ELR (cell line): Measurements from ENCODE around the gene ZNF292.
"Not testable (repeated sequence)": the region's sequence is repeated elsewhere in the genome, so short reads cannot be mapped to it uniquely, and the experiment has no call there.

ENCODE experiments used
- DNase-seq: peaks from one replicate; pipeline ENCODE4 v3.0.0-alpha.2; 2015; ENCODE audit warnings: low read depth

ZNF292 gene

DNA sequence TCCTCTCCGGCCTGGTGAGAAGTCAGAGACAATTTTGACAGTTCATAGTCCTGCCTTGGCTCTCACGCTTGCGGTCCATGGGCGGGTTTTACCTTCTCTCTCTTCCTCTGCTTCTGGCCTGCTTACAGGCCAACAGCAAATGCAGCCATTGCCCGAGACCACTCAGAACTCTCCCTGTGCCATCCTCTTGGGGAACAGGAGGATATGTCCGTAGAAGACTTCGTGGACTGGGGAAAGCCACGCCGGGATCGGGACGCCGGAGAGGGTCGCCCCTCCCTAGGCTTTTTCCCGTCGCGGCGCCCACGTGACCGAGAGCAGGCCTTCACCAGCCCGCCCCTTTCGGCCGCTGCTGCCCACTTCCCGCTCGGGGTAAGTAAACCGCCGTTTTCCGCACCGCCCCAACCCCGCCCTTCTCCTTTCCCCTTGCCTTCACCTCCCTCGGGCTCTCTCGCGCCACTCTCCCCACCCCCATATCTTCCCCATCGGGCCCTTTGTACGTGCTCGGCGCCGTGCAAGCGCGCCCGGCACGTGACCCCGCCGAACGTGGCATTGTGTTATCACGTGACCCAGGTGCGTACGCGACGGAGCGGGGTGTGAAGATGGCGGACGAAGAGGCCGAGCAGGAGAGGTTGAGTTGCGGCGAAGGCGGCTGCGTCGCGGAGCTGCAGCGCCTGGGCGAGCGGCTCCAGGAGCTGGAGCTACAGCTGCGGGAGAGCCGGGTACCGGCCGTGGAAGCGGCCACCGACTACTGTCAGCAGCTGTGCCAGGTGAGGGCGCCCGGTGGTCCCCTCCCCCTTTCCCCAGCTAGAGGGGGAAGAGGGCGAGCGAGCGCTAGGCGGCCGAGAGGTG lies at the start of gene ZNF292:
TSS of gene ZNF292 (plus strand) at position 573 of the 849 bp plus-strand sequence. CDS start at position 600, 27 bp downstream.
- DNase-seq, result peak; percentile 99

DNA sequence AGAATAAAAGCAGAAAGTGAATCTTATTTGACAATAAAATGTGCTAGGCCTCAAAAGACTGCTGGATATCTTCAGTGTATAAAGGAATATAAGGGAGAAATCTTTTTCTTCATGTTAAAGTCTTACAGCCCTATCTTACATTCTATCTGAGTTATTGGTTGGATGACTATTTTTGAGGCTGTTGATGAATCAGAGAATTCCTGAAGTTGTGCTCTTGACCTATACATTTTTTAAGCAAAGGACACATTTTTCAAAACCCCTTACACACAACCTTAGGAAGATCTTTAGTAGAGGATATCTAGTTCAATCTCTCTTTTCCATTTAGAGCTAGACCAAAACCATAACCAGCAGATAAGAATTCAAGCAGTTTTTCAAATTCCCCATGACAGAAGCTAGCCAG lies 49.5 kb upstream of the ZNF292 start:
- DNase-seq, result peak; percentile 76

DNA sequence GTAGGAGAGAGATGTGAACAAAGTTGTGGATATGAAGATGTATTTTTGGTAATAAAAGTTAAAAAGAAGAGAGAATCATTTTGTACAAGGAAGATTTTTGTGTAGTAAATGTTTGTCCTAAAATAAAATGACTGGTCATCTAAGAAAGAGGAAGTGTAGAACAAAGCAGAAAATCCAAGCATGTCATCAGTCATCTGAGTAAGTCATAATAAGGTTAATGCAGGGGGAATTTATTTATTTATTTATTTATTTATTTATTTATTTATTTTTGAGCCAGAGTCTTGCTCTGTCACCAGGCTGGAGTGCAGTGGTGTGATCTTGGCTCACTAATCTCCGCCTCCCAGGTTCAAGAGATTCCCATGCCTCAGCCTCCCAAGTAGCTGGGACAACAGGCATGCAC lies 44.7 kb upstream of the ZNF292 start:
- DNase-seq, result no peak

- no peak for DNase-seq
Observed at GRCh38 chr6:87115402-87116135, 39.8 kb upstream of the ZNF292 start.

DNA sequence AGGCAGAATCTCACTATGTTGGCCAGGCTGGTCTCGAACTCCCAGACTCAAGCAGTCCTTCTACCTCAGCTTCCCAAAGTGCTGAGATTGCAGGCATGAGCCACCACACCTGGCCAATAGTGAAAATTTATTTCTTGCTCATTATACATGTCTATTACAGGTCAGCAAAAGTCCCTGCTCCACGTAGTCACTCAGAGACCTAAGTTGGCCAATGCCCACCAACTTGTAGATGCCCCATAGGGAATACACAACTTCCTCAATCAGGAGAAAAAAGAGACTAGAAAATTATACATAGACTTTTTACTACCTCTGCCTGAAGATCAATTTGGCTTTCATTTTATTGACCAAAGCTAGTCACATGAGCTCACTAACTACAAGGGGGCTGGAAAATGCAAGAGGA lies 38.4 kb upstream of the ZNF292 start:
- no peak for DNase-seq

- DNase-seq, result peak; percentile 78
Observed at GRCh38 chr6:87118054-87118453, 37.3 kb upstream of the ZNF292 start.

DNA sequence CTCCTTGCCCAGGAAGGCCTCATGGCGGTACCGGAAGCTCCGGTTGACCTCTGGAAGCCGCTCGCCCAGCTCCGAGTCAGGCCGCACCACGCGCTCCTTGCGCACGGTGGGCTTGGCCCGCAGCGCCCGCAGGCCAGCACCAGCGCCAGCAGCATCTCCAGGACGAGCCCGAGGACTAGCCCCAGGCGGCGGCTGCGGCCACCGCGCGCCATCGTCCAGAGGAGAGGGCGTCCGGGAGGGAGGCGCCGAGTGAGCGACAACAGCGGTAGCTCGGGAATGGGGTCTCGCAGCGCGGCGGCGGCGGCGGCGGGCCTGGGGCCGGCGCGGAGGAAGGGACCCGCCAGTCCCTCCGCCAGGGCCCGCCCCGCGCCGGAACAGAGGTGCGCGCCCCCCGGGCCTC lies 32.9 kb upstream of the ZNF292 start:
- DNase-seq, result no peak

GRCh38 chr6:87124074-87124473 lies 31.3 kb upstream of the ZNF292 start:
- DNase-seq, result no peak

- no peak for DNase-seq
Observed at GRCh38 chr6:87126501-87126900, 28.9 kb upstream of the ZNF292 start.

DNA sequence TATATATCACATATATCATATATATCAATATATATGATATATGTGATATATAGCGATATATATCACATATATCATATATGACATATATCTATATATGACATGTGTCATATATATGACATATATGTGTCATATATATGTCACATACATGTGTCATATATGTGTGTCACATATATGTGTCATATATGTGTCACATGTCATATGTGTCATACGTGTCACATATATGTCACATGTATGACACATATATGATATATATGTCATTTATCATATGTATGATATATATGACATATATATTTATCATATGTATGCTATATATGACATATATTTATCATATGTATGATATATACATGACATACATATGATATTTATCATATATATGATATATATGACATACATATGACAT lies 27.6 kb upstream of the ZNF292 start:
- DNase-seq, result no peak

GRCh38 chr6:87136963-87137362 lies 18.4 kb upstream of the ZNF292 start:
- DNase-seq, result no peak

DNA sequence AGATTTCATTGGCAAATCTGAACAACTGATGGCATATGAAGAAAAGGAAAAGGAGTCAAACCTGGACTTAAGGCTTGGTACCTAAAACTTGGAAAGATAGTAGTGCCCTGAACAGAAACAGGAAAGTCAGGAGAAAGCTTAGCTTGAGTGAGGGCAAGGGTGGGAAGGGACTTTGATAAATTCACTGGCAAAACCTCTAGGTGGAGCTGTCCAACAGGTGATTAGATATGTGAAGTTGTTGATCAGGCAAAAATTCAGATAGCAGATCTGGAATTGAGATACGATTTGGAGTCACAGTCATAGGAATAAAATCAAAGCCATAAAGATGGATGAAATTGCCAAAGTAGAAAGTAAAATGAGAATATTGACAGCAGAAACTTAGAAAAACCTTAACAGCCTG lies 16.1 kb upstream of the ZNF292 start:
- DNase-seq, result peak; percentile 75

DNA sequence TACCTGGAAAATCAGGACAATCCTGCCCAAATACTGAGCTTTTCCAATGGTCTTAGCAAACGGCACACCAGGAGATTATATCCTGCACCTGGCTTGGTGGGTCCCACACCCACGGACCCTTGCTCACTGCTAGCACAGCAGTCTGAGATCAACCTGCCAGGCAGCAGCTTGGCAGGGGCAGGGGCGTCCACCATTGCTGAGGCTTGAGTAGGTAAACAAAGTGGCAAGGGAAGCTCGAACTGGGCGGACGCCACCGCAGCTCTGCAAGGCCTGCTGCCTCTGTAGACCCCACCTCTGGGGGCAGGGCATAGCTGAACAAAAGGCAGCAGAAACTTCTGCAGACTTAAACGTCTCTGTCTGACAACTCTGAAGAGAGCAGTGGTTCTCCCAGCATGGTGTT lies 15.4 kb upstream of the ZNF292 start:
- not testable (repeated sequence) for DNase-seq

DNA sequence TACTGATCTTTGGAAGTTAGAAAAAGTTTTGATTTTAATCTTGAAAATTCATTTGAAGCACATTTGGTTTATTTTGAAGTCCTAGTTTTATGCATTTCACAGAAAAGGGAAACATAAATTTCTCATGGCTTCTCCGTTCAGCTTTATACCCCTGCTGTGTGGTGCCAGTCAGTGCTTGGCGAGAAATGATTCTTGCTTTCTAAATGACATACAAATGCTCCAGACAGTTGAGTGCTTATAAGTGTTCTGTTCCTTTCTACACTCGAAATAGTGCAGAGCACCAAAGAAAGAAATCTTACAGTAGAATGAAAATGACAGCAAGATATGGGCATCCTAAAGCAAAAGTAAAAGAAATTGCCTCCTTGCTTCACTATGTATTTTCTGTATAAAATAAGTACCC lies 9.0 kb upstream of the ZNF292 start:
- DNase-seq, result no peak

DNA sequence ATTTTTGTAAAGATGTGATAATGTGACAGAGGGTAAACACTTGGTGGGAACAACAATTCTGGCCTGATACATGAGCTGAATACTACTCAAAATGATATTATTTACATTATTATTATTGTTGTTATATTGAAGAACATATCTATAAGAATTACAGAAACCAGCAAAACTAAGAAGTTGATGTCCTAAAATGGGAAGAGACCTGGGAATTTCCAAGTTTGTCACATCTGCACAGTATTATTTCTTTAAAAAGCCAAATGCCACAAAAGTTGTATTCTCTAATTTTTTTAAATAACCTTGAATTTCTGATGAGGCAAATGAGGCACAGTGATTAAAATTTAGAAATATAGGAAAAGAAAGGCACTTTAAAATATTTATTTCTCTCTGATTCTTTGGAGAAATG lies 5.0 kb upstream of the ZNF292 start:
- no peak for DNase-seq

DNA sequence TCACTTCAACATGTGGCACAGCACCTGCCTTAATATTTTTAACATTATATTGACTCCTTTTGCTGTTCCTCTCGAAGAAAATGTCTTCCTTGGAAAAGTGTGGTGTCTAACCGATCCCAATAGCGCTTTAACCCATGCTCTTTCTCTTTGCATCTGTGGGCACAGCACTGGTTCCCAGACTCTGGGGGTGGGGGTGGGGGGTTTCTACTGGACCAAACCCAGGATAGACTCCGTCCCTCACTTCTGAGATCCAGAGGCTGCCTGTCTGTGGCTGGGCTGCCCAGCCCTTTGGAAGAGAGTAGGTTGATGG lies 3.9 kb upstream of the ZNF292 start:
- DNase-seq, result no peak

DNA sequence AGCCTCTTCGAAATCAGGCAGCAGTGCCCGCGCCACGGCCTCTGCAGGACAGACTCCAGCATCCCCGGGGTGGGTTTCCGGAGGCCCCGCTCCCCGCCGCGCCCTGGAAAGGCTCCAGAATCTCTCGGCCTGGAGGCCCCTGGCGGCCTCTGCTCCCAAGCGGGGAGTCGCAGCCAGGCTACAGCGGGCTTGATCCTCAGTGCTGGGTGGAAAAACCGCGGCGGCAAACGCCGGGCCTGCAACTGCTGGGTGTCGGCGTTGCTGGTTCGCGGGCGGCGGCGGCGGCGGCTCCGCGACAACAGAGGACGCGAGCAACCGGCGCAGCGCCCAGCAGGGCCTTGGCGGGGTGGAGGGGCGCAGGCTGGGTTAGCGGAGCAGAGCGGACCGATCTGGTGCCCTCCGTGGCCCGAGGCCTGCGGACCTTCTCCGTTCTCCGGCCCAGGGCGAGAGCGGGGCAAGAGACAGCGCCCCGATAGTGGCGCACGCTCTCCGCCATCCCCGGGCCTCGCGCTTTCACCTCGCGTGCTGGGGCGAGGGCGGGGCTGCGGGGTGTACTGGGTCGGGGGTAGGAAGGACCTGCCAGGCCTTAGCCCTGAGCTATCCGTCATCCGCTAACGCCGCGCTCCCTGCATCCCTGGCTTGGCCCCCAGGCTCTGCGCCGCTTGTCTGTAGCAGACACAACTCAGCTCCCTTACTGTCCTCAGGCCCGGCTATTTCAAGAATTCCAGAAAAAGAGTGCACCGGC lies 3.4 kb upstream of the ZNF292 start:
- peak; percentile 76 for DNase-seq

- peak; percentile 49 for DNase-seq
Observed at GRCh38 chr6:87152526-87152955, 2.8 kb upstream of the ZNF292 start.

DNA sequence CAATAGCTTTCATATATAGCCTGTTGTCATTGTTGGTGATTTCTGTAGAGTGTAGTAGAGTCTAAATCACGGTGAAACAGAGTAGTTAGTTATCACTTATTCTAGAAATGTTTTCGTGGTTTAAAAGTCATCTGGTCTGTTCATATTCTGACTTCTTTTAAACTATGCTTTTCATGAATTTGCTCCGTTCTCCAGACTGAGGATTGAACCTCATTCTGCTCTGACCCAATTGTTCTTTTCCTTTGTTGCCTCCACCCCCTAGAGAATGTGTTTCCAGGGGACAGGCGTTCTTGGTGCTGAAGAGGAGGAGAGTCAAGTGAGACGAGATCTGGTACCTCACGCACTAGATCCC lies 748 bp upstream of the ZNF292 start:
- no peak for DNase-seq

GRCh38 chr6:87155842-87156815 lies 764 bp downstream of the ZNF292 start:
- DNase-seq, result peak; percentile 66

- DNase-seq, result not testable (repeated sequence)
Observed at GRCh38 chr6:87157596-87157995, 2.2 kb downstream of the ZNF292 start.

DNA sequence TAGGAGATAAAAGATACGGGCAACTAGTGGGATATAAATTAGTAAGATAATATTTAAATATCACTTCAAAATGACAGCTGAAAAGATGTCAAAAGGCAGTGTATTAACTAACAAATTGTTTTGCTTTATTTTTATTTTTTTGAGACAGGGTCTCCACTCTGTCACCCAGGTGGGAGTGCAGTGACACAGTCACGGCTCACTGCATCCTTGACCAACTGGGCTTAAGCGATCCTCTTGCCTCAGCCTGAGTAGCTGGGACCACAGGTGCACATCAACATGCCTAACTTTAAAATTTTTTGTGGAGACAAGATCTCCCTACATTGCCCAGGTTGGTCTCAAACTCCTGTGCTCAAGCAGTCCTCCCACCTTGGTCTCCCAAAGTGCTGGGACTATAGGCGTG lies 5.9 kb downstream of the ZNF292 start:
- no peak for DNase-seq
